D721Med (cell line): ENCODE results near the gene MYO5B.
"Not testable (repeated sequence)": the region's sequence is repeated elsewhere in the genome, so short reads cannot be mapped to it uniquely, and the experiment has no call there.

Experiments used
- DNase-seq: peaks from one replicate; pipeline ENCODE4 v3.0.0; 2011; ENCODE audit warnings: low spot score; ENCODE audit not compliant: insufficient read length
- FAIRE-seq: peaks from 2 replicates; lab custom pipeline; 2011; peaks lifted over from hg19 to GRCh38; lab: Jason Lieb, UNC
- TF ChIP-seq, protein P1 (sequence below): IDR thresholded peaks from 2 replicates; pipeline ENCODE4 v1.5.1; 2012; ENCODE audit warnings: mild to moderate bottlenecking, control low read depth; ENCODE audit not compliant: insufficient read depth; ENCODE audit errors: missing control alignments

The MYO5B gene

GRCh38 chr18:49784427-49785185, 410.3 kb downstream of the MYO5B start:
- FAIRE-seq (no peak), DNase-seq (no peak)
- TF ChIP-seq, protein P1, sequence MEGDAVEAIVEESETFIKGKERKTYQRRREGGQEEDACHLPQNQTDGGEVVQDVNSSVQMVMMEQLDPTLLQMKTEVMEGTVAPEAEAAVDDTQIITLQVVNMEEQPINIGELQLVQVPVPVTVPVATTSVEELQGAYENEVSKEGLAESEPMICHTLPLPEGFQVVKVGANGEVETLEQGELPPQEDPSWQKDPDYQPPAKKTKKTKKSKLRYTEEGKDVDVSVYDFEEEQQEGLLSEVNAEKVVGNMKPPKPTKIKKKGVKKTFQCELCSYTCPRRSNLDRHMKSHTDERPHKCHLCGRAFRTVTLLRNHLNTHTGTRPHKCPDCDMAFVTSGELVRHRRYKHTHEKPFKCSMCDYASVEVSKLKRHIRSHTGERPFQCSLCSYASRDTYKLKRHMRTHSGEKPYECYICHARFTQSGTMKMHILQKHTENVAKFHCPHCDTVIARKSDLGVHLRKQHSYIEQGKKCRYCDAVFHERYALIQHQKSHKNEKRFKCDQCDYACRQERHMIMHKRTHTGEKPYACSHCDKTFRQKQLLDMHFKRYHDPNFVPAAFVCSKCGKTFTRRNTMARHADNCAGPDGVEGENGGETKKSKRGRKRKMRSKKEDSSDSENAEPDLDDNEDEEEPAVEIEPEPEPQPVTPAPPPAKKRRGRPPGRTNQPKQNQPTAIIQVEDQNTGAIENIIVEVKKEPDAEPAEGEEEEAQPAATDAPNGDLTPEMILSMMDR: no peak

DNA sequence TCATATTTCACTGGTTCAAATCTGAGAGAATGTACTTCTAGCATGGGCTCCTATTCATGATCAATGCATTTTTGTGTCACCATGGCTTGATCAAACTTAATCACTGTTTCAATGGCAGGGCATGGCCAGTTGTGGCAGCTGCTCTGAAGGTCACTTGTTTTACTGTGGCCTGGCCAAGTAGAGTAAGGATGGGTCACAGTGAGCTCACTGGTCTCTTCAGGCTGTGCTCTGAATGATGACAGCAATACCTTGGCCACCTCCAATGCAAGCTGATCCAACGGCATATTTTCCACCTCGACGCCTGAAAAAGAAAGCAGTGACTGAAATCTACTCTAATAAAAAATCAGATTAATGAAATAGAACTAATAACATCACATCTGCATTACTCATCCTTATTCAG, 411.3 kb downstream of the MYO5B start:
- DNase-seq: not testable (repeated sequence)

GRCh38 chr18:49778826-49779465, 416.0 kb downstream of the MYO5B start:
- DNase-seq (no peak), FAIRE-seq (no peak)
- TF ChIP-seq, protein P1: no peak

More for the DNA sequence above, 411.3 kb downstream of the MYO5B start:
- not testable (repeated sequence) for FAIRE-seq
